ENCODE data around the gene TRIM48.
"Not testable (repeated sequence)": the region's sequence is repeated elsewhere in the genome, so short reads cannot be mapped to it uniquely, and the experiment has no call there.

The TRIM48 gene, protein sequence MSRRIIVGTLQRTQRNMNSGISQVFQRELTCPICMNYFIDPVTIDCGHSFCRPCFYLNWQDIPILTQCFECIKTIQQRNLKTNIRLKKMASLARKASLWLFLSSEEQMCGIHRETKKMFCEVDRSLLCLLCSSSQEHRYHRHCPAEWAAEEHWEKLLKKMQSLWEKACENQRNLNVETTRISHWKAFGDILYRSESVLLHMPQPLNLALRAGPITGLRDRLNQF

GRCh38 chr11:55261855-55262254 is at the start of gene TRIM48:
Gene TRIM48, plus strand, starts transcription at chr11:55262155. Its CDS starts 113 bp downstream, at chr11:55262268.
- not testable (repeated sequence) for ATAC-seq

DNA sequence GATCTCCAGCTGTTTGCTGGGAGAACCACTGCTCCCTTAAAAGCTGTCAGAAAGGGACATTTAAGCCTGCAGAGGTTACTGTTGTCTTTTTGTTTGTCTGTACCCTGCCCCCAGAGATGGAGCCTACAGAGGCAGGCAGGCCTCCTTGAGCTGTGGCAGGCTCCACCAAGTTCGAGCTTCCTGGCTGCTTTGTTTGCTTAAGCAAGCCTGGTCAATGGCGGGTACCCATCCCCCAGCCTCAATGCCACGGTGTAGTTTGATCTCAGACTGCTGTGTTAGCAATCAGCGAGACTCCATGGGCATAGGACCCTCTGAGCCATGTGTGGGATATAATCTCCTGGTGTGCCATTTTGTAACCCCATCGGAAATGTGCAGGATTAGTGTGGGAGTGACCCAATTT is 23.6 kb upstream of the TRIM48 start:
- ATAC-seq = not testable (repeated sequence)

DNA sequence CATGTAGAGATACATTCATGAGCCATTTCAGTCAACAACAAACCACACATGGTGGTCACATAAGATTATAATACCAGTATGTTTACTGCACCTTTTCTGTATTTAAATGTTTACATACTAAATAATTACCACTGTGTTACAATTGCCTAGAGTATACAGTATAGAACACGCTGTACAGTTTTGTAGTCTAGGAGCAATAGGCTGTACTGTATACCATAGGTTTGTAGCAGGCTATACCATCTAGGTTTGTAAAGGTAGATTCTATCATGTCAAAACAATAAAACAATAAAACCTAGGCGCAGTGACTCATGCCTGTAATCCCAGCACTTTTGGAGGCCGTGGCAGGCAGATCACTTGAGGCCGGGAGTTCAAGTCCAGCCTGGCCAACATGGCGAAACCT is 1.1 kb downstream of the TRIM48 start:
- ATAC-seq = no peak

All from activated CD4-positive, CD25-positive, alpha-beta regulatory T cell treated with anti-CD3 and anti-CD28 coated beads, Interleukin-2, amount 50 U/mL, for 24 hours (primary cell).